Endodermal cell (in vitro differentiated cells): ENCODE measurements around the gene LMCD1. TPM values are rescaled to one million over a fixed set of nuclear protein-coding genes. Genes with fewer than 3 reads are reported as not detected.

Experiments
- DNase-seq: peaks from one replicate; pipeline ENCODE4 v3.0.0-alpha.2; 2017
- H3K27ac ChIP-seq: 2 replicates; pipeline ENCODE4 v1.5.1; 2013; ENCODE audit warnings: mild to moderate bottlenecking, low read depth, low read length, moderate library complexity
- H3K27me3 ChIP-seq: 2 replicates; pipeline ENCODE4 v1.6.1; 2013; ENCODE audit warnings: mild to moderate bottlenecking, low read length, moderate library complexity; ENCODE audit not compliant: insufficient read depth, control insufficient read depth, poor library complexity, severe bottlenecking
- H3K36me3 ChIP-seq: 2 replicates; pipeline ENCODE4 v1.7.0; 2013; ENCODE audit warnings: mild to moderate bottlenecking, low read length, moderate library complexity; ENCODE audit not compliant: control insufficient read depth, insufficient read depth
- H3K4me1 ChIP-seq: one replicate; pipeline ENCODE4 v1.7.0; 2013; ENCODE audit warnings: low read length; ENCODE audit not compliant: control insufficient read depth, insufficient read depth
- H3K4me3 ChIP-seq: 2 replicates; pipeline ENCODE4 v1.5.1; 2013; ENCODE audit warnings: mild to moderate bottlenecking, low read length, moderate library complexity
- H3K9ac ChIP-seq: 2 replicates; pipeline ENCODE4 v1.6.1; 2013; ENCODE audit warnings: mild to moderate bottlenecking, low read length, moderate library complexity; ENCODE audit not compliant: poor library complexity, severe bottlenecking; ENCODE audit errors: extremely low read depth
- H3K9me3 ChIP-seq: 2 replicates; pipeline ENCODE4 v1.6.1; 2013; ENCODE audit warnings: mild to moderate bottlenecking, low read length, moderate library complexity; ENCODE audit not compliant: control insufficient read depth
- H3K27ac Mint-ChIP-seq: 2 replicates; pipeline ENCODE4 v1.8.0; 2020; ENCODE audit warnings: mixed read lengths
- H3K27me3 Mint-ChIP-seq: 2 replicates; pipeline ENCODE4 v1.8.0; 2021; ENCODE audit warnings: mild to moderate bottlenecking, mixed read lengths; ENCODE audit not compliant: insufficient read depth
- H3K36me3 Mint-ChIP-seq: 2 replicates; pipeline ENCODE4 v1.8.0; 2020; ENCODE audit warnings: low read depth, mixed read lengths
- H3K4me1 Mint-ChIP-seq: 2 replicates; pipeline ENCODE4 v1.8.0; 2020; ENCODE audit warnings: mixed read lengths
- H3K4me3 Mint-ChIP-seq: 2 replicates; pipeline ENCODE4 v1.8.0; 2020; ENCODE audit warnings: mild to moderate bottlenecking, moderate library complexity, mixed read lengths
- H3K9me3 Mint-ChIP-seq: 2 replicates; pipeline ENCODE4 v1.8.0; 2020; ENCODE audit warnings: mild to moderate bottlenecking, mixed read lengths
- CTCF ChIP-seq: fragments of 200-600 bp; sonication (generic); conservative IDR thresholded peaks from 2 replicates; pipeline ENCODE4 v1.5.0; 2021; ENCODE audit warnings: antibody characterized with exemption, mild to moderate bottlenecking
- WGBS, 2 experiments: methylation state at CpG; one replicate each; pipeline versions ENCODE4 v1.1.5 to v1.1.7; 2013; ENCODE audit warnings: missing lambda C conversion rate in 2 of 2, mixed read lengths in 1 of 2; ENCODE audit not compliant: insufficient coverage in 1 of 2, insufficient read length in 1 of 2; 5-methylcytosine and 5-hydroxymethylcytosine counted together
- total RNA-seq, 2 donors: library from RNA; stranded (reverse); fragmentation: NEBNext Ultra II Directional in 1 of 2; extraction: Animal tissue kit (Norgen Biotek cat#: 25700) in 1 of 2; gene quantifications; 2 replicates in 1 of 2; 3 replicates in 1 of 2; pipeline ENCODE4 v1.2.1, GENCODE V29; 2021

Gene LMCD1
- total RNA-seq, 2 donors from 2014 or later = 20.7 to 35.7 TPM

- Mint-ChIP-seq H3K4me3 (no peak overlapping the region), H3K27ac (no peak overlapping the region), H3K9me3 (no peaks in the 10 kb centered on the region), H3K4me1 (peaks cover 8% of the 10 kb centered on the region), H3K27me3 (no peaks in the 10 kb centered on the region), H3K36me3 (peaks cover 20% of the 10 kb centered on the region)
- H3K9me3 ChIP-seq = no peaks in the 10 kb centered on the region
- peaks cover 55% of the 10 kb centered on the region for H3K36me3 ChIP-seq
- H3K9ac ChIP-seq = no peak overlapping the region
- H3K4me3 ChIP-seq = no peak overlapping the region
- WGBS, 2 experiments = 96 to 100% methylated on average over 4 to 5 of the region's 5 CpGs
- H3K27me3 ChIP-seq = no peaks in the 10 kb centered on the region
- no peak for TF ChIP-seq CTCF
- no peaks in the 10 kb centered on the region for H3K4me1 ChIP-seq
- no peak for DNase-seq
- H3K27ac ChIP-seq = no peak overlapping the region
Observed at GRCh38 chr3:8575364-8576104, 73.9 kb downstream of the LMCD1 start.

- H3K4me1 Mint-ChIP-seq = peaks cover 4% of the 10 kb centered on the region
- H3K27me3 Mint-ChIP-seq = no peaks in the 10 kb centered on the region
- peaks cover 16% of the 10 kb centered on the region for H3K36me3 Mint-ChIP-seq
- TF ChIP-seq CTCF = no peak
- Histone ChIP-seq H3K4me3 (no peak overlapping the region), H3K36me3 (peaks cover 47% of the 10 kb centered on the region), H3K9me3 (no peaks in the 10 kb centered on the region), H3K27me3 (no peaks in the 10 kb centered on the region), H3K9ac (no peak overlapping the region), H3K4me1 (no peaks in the 10 kb centered on the region), H3K27ac (no peak overlapping the region)
- no peak overlapping the region for H3K27ac Mint-ChIP-seq
- DNase-seq = no peak
- H3K9me3 Mint-ChIP-seq = no peaks in the 10 kb centered on the region
- WGBS, 2 experiments = 86 to 92% methylated on average over 2 to 6 of the region's 6 CpGs
- H3K4me3 Mint-ChIP-seq = no peak overlapping the region
Observed at GRCh38 chr3:8576436-8576835, 74.8 kb downstream of the LMCD1 start.

GRCh38 chr3:8576841-8577571, 75.4 kb downstream of the LMCD1 start:
- no peak overlapping the region for H3K9ac ChIP-seq
- H3K4me3 Mint-ChIP-seq = no peak overlapping the region

More at GRCh38 chr3:8576841-8577571, 75.4 kb downstream of the LMCD1 start:
- WGBS, 2 experiments = 82 to 87% methylated on average over 5 of the region's 5 CpGs
- no peaks in the 10 kb centered on the region for H3K9me3 ChIP-seq
- TF ChIP-seq CTCF = no peak
- no peak for DNase-seq
- Mint-ChIP-seq H3K27me3 (no peaks in the 10 kb centered on the region), H3K36me3 (peaks cover 16% of the 10 kb centered on the region), H3K4me1 (no peaks in the 10 kb centered on the region), H3K9me3 (no peaks in the 10 kb centered on the region), H3K27ac (no peak overlapping the region)
- H3K36me3 ChIP-seq = peaks cover 42% of the 10 kb centered on the region
- no peak overlapping the region for H3K27ac ChIP-seq
- no peak overlapping the region for H3K4me3 ChIP-seq
- H3K27me3 ChIP-seq = no peaks in the 10 kb centered on the region
- no peaks in the 10 kb centered on the region for H3K4me1 ChIP-seq
